ENCODE data around the gene DCAF17. TPM values are rescaled to one million over a fixed set of nuclear protein-coding genes. Genes with fewer than 3 reads are reported as not detected.

DCAF17 gene
- total and polyA plus RNA-seq, 7 donors = 3.1 to 10.8 (median 7.5) TPM

DNA sequence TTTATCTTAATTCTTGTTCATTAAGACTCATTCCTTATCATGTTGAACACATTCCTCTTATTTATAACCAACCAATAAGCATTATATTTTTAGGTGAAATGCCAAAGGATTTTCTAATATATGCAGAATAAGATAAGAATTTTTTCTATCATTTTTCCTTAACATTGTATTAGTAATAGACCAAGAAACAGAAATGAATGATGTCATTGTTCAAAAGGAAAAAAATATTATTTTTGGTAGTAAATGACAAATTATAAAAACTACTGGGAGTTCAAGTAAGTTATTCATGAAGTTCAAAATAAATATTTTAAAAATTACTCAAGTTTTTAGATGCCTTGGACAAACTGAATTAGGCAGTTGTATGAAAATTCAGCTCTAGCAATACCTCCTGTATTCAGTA lies 25.5 kb downstream of the DCAF17 start:
- Histone ChIP-seq H3K9me3 (no peaks in the 10 kb centered on the region), H3K27me3 (ENCODE audit: insufficient read depth in 3 of 3, low read length in 2 of 3) (no peaks in the 10 kb centered on the region), H3K36me3 (ENCODE audit: insufficient read depth in 1 of 2, low read depth in 1 of 2) (peaks cover 0 to 30% of the 10 kb centered on the region in 2 donors), H3K27ac (no peak overlapping the region), H3K4me1 (no peaks in the 10 kb centered on the region), H3K4me3 (no peak overlapping the region)
- intact Hi-C loops (cut with DNase I) = no loop called here
- TF ChIP-seq CTCF (IDR thresholded peaks at IDR 0.05) = no peak
- DNase-seq (no peak), ATAC-seq (no peak)

DNA sequence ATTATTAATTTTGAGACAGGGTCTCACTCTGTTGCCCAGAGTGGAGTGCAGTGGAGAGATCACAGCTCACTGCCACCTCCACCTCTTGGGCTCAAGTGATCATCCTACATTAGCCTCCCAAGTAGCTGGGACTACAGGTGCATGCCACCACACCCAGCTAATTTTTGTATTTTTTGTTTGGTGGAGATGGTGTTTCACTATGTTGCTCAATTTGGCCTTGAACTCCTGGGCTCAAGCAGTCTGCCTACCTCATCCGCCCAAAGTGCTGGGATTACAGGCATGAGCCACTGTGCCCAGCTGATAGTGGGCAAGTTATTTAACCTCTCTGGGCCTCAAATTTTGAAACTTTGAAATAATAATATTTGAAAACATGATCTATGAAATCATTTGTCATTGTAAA lies 26.5 kb downstream of the DCAF17 start:
- no peak for ATAC-seq
- H3K36me3 ChIP-seq (ENCODE audit: insufficient read depth in 1 of 2, low read depth in 1 of 2) = peaks cover 0 to 25% of the 10 kb centered on the region in 2 donors

GRCh38 chr2:171469176-171469575 lies 35.1 kb downstream of the DCAF17 start:
- no peaks in the 10 kb centered on the region for H3K4me1 ChIP-seq
- intact Hi-C loops (cut with DNase I) = no loop called here
- H3K27ac ChIP-seq = no peak overlapping the region
- peaks cover 0 to 57% of the 10 kb centered on the region in 2 donors for H3K36me3 ChIP-seq (ENCODE audit: insufficient read depth in 1 of 2, low read depth in 1 of 2)
- DNase-seq (no peak), ATAC-seq (no peak)
- H3K27me3 ChIP-seq (ENCODE audit: insufficient read depth in 3 of 3, low read length in 2 of 3) = no peaks in the 10 kb centered on the region
- 65 to 73% (median 67%) methylated on average over 4 of the region's 4 CpGs for WGBS, 3 donors
- TF ChIP-seq CTCF (IDR thresholded peaks at IDR 0.05) = no peak
- H3K9me3 ChIP-seq = no peaks in the 10 kb centered on the region
- H3K4me3 ChIP-seq = no peak overlapping the region

More for the DNA sequence above, 26.5 kb downstream of the DCAF17 start:
- no peaks in the 10 kb centered on the region for H3K27me3 ChIP-seq (ENCODE audit: insufficient read depth in 3 of 3, low read length in 2 of 3)
- no peak for TF ChIP-seq CTCF (IDR thresholded peaks at IDR 0.05)
- no peaks in the 10 kb centered on the region for H3K4me1 ChIP-seq
- no peak for DNase-seq
- 95 to 100% (median 96%) methylated on average over 1 of the region's 1 CpG for WGBS, 3 donors
- no peaks in the 10 kb centered on the region for H3K9me3 ChIP-seq
- intact Hi-C loops (cut with DNase I) = no loop called here
- no peak overlapping the region for H3K4me3 ChIP-seq
- no peak overlapping the region for H3K27ac ChIP-seq

GRCh38 chr2:171470129-171470528 lies 36.1 kb downstream of the DCAF17 start:
- Histone ChIP-seq H3K27ac (no peak overlapping the region), H3K4me3 (no peak overlapping the region), H3K27me3 (ENCODE audit: insufficient read depth in 3 of 3, low read length in 2 of 3) (no peaks in the 10 kb centered on the region), H3K9me3 (no peaks in the 10 kb centered on the region), H3K4me1 (no peaks in the 10 kb centered on the region), H3K36me3 (ENCODE audit: insufficient read depth in 1 of 2, low read depth in 1 of 2) (peaks cover 2 to 66% of the 10 kb centered on the region in 2 donors)
- intact Hi-C loops (cut with DNase I) = no loop called here
- WGBS, 3 donors = 84 to 98% (median 93%) methylated on average over 5 of the region's 5 CpGs
- ATAC-seq = no peak
- no peak for DNase-seq
- no peak for TF ChIP-seq CTCF (IDR thresholded peaks at IDR 0.05)

DNA sequence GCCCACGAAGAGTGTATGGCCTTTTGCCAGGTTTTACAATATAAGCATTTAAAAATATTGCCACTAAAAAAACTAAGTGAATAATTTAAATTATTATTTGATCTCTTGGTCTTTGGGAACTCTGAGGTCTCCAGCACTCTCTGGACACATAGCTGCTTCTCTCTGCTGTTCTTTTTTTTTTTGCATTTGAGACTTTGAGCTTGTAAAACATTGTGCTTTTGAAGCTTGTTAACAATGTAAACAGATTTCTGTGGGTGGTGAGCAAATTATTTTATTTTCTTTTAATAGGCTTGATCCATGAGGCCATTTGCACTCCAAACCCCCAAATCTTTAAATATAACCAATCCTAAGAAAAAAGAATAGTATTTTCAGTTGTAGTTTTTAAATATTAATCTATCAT lies 42.0 kb downstream of the DCAF17 start:
- intact Hi-C loops (cut with DNase I) = no loop called here
- Histone ChIP-seq H3K27ac (no peak overlapping the region), H3K27me3 (ENCODE audit: insufficient read depth in 3 of 3, low read length in 2 of 3) (no peaks in the 10 kb centered on the region), H3K4me3 (no peak overlapping the region), H3K9me3 (no peaks in the 10 kb centered on the region), H3K36me3 (ENCODE audit: insufficient read depth in 1 of 2, low read depth in 1 of 2) (peaks cover 7 to 93% of the 10 kb centered on the region in 2 donors), H3K4me1 (no peaks in the 10 kb centered on the region)
- WGBS, 3 donors = 69 to 78% (median 71%) methylated on average over 1 of the region's 1 CpG
- no peak for ATAC-seq
- TF ChIP-seq CTCF (IDR thresholded peaks at IDR 0.05) = no peak
- DNase-seq = no peak
